ENCODE results near the gene SPATA45. TPM values are rescaled to one million over a fixed set of nuclear protein-coding genes. Genes with fewer than 3 reads are reported as not detected.

SPATA45 gene
- total and polyA plus RNA-seq, 2 of the 8 experiments (the other 6 are each of a cell fraction or from before 2014, with no cell fraction given) = 0.21 to 0.65 TPM

GRCh38 chr1:212828395-212828794 is 19.1 kb downstream of the SPATA45 start (continued):
- TF ChIP-seq RXRA (IDR thresholded peaks at IDR 0.05; ENCODE audit: insufficient read depth, low read depth, low read length) = no peak
- no peak for TF ChIP-seq FOSL1 (IDR thresholded peaks at IDR 0.05; ENCODE audit: insufficient read depth, low read depth, low read length)

All from H1 (cell line).